NCI-H2107 treated with DMSO at 0.1 percent for 48 hours (cell line): ENCODE measurements around the gene SCN10A.

ENCODE experiments used
- DNase-seq: peaks from one replicate; lab custom pipeline; 2025; ENCODE audit not compliant: unreplicated experiment; lab: John Stamatoyannopoulos, UW

The SCN10A gene

DNA sequence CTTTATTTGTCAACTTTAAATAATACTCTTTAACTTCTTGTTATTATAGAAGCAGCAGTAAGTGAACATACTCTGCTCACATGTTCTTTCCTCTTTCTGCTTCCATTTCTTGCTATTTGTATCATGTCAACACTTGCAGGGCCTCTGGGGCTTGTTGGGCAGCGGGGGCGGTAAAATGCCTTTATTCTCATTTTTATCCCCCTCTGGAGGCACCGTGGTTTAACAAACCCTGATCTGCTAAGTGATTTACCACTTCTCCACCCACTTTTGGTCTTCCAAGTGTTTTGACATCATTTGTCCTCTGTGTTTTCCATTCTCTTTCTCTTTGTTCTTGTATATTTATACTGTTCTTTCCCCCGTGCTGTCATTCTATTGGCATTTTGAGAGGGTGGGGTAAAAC is 33.9 kb downstream of the SCN10A start:
- no peak for DNase-seq

DNA sequence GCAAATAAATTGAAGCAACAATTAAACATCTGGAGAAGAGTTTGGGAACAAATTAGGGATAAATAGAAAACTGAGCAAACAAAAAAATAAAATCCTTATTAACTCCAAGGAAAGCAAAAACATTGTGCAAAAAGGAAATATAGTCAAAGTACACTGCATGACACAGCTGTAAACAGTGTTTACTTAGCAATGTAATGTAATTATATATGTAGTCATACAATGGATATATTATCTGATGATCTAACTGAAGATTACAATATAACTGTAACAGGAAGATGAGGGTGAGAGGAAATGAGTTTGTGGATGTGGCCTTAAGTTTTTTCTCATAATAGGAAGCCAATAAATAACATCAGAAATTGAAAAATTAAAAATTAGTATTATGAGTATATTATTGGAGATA is 42.5 kb downstream of the SCN10A start:
- DNase-seq, result no peak

DNA sequence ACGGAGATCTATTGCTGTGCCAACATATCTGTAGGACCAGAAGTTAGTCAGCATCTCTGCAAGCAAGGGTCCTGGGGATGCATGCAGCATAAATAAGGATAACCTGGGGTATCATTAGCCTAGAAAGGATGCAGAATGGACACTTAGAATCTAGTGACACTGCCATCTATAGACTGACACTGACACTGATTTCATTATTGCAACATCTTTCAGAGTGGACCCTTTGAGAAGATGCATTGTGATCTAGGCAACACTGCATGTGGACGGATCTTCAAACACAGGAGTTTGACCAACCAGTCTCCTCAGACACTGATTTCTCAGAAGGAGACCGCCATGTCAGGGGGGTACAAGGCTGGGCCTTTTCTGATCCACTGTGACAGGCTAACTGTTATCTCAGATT is 52.4 kb downstream of the SCN10A start:
- no peak for DNase-seq

DNA sequence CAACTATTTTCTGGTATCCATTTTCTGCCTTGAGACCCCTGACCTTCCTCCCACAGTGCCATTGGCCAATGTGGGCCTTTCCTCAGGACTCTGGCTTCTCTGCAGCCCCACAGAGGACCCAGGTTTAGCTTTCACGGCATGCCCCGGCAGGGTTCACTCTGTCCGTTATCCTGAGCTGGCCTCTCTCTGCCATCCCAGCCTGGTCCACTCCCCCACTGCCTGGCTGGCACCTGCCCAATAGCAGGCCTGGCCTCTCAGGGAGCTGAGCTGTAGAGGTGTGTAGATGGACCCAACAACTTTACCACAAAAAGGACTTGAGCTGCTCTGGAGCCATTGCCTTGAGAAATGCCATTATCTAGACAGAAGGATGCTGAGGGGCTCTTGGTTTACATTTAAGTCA is 57.5 kb downstream of the SCN10A start:
- DNase-seq, result no peak

DNA sequence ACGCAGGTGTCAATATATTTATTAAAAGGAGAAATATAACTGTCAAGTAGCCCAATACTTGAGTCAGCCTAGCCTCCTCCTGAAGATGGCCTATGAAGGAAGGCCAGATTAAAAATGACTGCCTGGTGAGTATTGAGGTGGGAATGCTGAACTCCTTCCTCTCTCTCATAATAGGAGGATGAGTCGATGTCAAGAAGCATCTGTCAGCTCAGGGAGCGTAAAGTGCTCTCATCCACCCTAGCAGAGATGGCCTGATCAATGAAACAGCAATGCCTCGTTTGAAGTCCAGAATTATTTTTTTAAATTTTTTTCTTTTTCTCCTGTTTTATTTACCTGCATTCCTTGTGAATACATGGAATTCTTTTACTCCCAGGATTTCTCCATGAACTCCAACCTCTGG is 58.3 kb downstream of the SCN10A start:
- DNase-seq, result no peak

DNA sequence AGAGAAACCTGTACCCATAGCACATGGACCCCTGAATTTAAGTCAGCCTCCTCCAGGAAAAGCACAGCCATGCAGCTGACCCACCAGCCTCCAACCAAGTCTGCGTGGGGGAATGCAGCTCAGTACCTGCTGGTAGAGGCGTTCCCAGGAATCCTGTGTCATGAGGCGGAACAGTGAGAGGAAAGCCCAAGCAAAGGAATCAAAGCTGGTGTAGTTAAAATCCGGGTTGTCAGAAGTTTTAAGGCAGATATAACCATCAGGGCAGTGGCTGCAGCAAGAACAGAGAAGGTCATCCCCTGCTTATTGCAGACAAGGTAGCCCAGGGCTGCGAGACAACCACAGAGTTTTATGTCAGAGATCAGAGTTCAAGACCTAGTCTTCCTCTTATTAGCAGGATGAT is 59.1 kb downstream of the SCN10A start:
- no peak for DNase-seq

DNA sequence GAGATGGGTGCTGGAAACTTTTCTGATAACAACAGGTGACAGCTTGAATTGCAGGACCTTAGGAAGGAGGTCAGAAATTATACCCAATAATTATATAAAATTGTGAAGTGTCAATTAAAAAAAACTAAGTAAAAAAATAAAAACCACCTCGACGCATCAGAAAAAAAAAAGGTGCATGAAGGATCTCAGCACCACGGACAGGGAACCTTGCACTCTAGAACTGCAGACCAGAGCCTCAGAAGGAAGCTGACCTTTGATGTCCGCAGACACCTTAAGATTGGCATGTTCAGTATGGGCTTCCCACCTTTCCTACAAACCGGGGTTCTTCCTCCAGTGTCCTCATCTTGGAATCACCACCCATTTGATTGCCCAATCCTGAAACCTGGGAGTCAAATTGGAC is 60.9 kb downstream of the SCN10A start:
- DNase-seq, result no peak

DNA sequence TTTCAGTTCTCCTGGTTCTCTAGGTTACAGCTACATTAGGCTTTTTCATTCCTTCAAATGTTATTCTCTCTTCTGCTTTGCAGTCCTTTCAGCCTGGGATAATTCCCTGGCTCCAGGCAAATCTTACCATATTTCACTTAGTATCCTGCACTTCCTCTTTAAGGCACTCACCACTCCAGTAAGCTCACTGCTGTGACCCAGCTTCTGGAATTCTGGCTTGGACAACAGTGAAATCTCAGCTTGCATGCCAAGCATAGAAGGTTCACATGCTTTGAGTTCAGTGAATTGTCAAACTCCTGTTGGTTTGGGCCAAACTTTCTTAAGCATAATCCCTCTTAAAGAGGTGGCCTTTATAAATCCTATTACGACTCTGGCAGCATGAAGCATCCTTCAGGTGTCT is 69.4 kb downstream of the SCN10A start:
- DNase-seq, result no peak

DNA sequence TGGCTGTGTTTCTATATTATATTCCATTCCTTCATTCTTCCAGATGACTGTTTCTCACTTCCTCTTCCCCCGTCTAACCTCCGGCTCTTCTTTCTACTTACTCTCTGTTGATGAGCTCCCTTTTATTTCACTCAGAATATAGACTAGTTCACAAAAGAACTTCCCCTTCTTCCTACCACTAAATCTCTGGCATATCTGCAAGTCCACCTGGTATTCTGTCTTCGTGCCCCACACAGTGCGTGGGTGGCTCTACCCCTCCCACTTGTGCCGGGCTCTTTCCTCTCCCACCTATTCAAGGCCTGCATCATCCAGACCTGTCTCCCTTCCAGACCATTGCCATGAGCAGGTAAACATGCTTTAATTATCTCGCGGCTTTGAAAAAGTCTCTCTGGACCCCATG is 73.0 kb downstream of the SCN10A start:
- no peak for DNase-seq

DNA sequence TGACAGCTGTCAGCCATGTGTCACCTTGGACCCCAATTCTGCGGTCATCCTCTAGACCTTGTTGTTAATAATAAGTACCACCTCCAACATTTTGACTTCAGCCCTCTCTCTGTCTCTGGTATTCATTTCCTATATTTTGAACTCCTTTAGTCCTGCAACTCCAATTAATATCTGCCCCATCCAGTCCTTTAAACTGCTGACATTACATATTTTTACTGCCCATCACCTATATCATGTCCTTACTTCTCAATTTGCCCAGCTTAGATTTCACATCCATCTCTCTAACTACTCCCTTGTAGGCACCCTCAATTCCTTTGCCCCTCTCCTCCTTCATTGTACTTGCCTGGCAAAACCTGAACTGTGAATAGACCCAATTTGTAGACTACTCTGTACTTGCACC is 73.5 kb downstream of the SCN10A start:
- DNase-seq, result no peak

DNA sequence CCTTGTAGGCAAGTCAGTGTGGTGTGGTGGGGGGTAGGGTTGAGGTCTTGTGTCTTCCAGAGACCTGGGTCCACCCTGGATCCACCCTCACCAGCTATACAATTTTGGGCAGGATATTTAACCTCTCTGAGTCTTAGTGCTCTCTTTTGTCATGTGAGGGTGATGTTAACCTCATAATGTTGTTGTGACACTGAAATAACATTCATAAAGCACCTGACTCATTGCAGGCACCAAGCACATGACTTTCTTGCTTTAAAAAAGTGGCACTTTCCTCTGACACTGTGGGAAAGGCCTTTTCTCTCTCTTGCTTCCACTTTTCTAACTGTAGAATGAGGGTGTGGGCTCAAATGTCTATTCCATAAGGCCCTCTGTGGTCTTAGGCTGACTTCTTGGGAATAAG is 75.5 kb downstream of the SCN10A start:
- no peak for DNase-seq

DNA sequence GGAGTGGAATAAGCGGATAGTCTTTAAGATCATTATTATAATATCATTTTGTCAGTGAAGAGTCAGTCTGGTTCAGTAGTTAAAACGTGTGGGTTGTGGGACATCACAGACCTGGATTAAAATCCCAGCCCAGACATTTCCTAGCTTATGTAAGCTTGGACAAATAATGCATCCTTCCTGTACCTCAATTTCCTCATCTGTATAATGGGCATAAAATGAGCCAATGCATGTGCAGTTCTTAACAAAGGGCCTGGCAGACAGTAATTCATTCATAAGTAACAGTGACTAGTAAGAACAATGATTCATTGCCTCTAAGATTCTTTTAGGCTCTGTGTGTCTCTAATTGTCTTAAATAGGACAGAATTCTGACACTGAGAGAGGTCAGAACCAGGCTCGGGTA is 76.1 kb downstream of the SCN10A start:
- no peak for DNase-seq

DNA sequence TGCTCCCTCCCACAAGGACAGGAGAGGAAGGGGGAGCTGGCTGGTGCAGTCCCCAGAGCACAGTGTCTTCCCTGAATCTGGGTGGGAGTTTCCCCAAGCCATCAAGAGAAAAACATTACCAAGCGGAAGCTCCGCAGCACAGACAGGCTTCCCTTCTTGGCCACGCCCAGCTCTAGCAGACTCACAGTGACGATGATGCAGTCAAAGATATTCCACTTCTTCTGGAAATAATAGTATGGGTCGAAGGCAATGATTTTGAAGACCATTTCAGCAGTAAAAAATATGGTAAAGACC is 76.7 kb downstream of the SCN10A start:
- DNase-seq, result no peak

DNA sequence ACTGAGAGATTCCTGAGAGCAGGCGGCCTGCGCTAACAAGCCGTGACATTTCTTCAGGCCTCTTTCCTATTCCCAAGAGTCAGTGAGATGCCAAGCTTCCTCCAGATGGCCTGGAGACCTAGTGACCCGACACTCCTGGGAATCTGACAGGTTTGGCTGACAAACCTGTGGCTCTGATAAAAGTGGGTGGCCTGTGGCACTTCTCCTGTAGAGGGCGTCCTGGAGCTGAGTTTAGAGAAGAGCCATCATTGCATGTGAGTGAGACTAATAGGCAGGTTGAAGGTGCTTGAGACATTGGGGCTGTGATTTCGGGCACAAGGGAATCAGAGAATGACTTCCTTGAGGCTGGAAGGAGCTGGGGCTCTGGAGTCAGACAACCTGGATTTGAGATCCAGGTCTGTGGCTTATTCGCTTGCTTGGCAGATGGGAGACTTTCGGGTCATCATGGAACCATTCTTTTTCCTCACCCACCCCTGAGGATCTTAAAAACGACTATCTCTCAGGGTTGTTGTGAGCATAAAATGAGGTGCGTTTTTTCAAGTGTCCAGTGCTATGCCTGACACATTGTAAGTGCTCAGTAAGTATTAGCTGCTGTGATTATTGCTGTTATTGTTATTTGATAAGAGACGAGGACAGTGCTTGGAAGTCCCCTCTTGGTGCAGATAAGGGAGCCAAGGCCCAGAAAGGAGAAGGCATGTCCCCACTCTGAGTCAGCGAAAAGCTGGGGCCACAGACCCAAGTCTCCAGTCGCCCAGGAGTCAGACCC is 77.2 kb downstream of the SCN10A start:
- no peak for DNase-seq

DNA sequence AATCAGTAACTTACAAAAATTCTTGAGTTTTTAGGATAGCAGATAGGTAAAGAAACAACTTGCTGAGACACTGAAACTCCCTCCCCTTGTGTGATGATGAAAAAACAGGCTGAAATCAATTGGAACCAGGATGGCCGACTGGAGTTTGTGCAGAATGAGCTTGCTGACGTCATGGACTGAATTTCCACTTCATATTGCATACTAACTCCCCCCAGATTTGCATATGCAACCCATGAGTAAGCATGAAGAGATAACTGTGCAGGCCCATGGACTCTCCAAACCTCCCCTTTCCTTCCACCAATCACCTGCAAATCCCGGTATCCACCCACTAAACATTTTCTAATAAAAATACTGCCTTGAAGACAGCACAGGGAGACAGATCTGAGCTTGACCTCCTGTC is 84.5 kb downstream of the SCN10A start:
- no peak for DNase-seq

DNA sequence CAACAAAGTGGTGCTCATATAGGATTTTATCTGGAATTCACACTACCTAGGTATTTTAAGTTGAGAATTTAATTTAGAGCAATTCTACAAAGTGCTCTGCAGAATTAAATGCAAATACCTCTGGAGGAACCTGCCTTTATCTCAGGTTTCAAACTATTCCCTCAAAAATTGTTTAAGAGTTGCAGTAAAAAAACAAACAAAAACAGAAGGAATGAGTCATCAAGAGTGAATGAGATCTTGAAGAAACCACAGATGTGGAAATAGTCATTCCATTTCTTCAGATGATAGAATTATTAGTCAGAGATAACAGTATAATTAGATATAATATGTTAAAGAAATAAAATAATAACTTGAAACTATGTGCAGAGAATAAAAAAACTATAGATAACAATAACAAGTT is 85.7 kb downstream of the SCN10A start:
- no peak for DNase-seq

DNA sequence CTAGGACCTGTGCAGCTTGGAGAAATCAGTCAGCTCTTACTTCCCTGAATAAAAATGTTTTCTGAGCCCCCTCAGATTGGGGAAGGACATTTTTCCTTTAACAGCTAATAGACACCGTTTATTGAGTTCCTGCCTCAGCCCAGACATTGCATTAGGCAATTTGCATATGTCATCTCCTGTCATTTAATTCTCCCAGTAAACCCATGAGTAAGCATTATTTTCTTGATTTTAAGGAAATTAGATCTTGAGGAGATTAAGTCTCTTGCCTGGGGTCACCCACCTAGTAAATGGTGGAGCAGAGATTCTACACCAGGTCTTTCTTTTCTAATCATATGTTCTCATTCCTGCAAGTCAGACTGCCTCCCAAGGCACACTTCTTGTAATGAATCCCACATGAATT is 88.0 kb downstream of the SCN10A start:
- no peak for DNase-seq

DNA sequence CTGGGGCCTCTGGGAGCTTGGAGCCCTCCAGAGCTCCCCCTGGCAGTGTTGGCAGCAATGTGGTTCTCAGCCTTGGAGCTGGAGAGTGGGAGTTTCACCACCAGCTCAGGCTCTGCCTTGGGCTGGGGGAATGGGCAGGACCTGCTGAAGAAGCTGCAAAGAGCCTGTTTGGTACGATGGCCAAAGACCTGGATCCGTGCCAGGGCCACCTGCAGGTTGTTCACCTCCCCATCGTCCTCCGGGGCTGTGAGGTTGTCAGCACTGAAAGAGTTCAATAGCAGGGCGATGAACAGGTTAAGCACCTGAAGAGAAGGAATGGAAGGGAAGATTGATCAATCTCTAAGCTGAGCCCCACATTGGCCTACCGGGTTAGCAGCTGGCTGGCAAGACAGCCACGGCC is 89.3 kb downstream of the SCN10A start:
- DNase-seq, result no peak

DNA sequence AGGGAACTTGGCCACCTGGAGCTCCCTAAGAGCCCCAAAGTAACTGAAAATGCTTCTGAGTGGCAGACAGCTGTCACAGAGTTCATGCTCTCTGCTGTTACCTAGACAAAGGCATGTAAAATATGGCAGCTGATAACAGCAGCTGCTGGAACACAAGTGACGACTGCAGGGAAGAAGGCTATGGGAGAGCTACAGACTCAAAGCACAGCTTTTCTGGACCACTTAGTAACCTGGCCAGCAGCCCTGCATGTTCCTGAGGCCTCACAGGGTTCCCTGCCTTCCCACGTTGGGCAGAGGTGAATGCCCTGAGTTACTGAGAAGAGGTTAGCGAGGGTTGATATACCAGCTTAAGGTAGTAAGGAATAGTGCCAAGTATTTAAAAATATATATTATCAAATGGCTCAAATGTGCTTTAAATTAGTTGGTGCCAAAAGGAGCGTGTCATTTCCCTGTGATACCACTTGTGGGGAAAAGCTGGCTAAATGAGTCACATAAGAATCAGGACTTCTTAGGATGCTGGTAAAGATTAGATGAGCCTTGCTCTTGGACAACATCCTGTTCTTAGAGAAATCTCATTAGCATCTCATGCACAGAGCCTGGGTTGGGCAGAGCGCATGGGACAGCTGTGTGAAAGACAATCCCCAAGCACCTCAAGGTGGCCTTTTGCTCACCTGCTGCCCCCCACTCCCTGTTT is 90.1 kb downstream of the SCN10A start:
- no peak for DNase-seq

DNA sequence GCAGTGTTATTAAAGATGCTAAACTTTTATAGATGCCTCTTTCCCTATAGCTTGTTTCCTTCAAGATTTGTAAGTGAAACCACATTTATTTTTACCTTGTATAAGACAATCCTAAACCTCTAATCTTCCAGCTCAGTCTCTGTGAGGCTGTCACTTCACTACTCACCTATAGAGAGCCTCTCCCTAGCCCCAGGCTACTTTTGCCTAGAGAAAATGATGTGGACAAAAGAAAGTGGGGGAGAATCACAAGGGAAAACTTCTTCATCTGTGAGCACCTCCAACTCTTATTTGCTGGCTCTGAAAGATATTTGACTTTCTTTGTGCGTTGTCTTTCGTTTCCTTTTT is 91.7 kb downstream of the SCN10A start:
- no peak for DNase-seq

DNA sequence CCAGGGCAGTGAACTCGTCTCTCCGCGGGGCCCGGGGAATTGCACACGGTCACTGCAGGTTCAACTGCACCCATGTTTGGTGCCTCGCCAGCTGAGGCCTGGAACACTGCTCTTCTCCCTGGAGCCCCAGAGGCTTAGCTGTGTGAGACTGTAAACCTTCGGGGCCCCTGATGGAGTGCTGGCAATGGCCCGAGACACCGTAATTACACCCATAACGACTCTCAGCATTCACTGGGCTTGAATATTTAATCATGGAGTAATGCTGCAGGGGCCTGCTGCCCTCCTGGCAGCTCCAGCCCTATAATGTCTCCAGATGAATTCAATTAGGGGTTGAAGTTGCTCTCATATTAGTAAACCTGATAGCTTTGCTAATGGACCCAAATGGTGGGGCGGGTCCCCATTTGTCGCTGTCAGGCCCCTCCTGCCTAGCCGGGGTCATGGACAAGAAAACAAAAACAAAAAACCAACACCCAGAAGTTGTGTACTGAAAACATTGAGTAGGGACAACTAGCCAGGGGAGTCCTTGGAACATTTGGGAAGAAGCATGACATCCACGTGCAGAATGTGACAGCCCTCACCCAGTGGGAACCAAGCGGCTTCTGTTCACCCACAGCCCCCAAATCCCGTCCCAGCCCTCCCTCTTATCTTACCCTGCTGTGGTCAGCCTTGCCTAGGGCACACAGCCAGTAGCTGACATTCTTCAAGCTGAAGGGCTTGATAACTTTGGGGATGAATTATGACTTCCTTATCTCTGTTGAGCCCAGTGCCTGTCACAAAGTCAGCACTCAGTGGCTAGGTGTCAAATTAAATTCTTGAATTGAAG is 92.2 kb downstream of the SCN10A start:
- no peak for DNase-seq

DNA sequence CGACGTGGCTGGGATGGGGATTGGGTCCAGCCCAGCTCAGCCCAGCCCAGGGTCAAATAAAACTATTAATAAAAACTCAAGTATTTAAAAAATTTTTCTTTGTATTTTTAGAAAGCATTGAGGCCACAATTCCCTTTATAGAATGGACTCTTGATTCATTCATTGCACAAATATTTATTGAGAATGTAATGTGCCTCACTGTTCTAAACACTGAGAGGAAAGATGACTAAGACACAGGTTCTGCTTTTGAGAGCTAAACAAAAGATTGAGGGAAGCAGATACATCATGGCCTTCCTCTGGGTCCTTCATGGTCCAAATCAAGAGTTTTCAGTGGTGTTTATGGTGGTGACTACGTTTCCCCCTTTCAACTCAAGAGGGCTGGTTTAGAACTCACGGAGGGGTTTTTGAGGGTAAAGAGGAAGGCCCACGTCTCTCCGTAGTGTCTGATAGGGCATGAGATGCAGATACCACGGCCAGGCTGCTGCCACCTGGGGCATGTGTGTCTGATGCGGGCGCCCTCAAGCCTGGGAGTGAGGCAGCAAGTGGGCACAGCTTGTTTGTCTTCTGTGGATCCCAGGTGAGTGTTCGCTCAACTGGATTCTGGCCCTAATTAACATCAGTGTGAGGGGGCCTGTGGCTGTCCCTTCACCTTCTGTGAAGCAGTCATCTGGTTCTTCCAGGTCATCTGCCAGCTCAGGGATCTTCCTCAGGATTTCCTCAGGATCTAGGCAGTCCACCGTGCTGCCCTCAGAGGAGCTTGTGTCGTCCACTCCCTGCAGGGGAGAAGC is 93.0 kb downstream of the SCN10A start:
- DNase-seq, result no peak
